GM23338 (cell line): ENCODE data around the gene NEK2.

Experiments
- ETS1 ChIP-seq: IDR thresholded peaks from 2 replicates; pipeline ENCODE4 v1.6.1; 2016; ENCODE audit warnings: antibody characterized with exemption
- EZH2 ChIP-seq: fragments of 200-600 bp; sonication (generic); IDR thresholded peaks from one replicate; pipeline ENCODE4 v1.8.0; 2017; ENCODE audit warnings: antibody characterized with exemption, mild to moderate bottlenecking, low read depth; ENCODE audit not compliant: unreplicated experiment
- EZH2phosphoT487 ChIP-seq: fragments of 200-600 bp; sonication (generic); IDR thresholded peaks from one replicate; pipeline ENCODE4 v1.8.1; 2018; ENCODE audit warnings: antibody characterized with exemption; ENCODE audit not compliant: unreplicated experiment
- NANOG ChIP-seq: IDR thresholded peaks from 2 replicates; pipeline ENCODE4 v1.6.1; 2016; ENCODE audit warnings: antibody characterized with exemption, borderline replicate concordance
- POLR2AphosphoS5 ChIP-seq: IDR thresholded peaks from 2 replicates; pipeline ENCODE4 v1.6.1; 2016; ENCODE audit warnings: antibody characterized with exemption, low read depth
- TF ChIP-seq, protein P1 (sequence below), 2 experiments: fragments of 200-600 bp in 1 of 2; sonication (generic) in 1 of 2; conservative IDR thresholded peaks; 2 replicates each; pipeline versions ENCODE4 v1.5.1 to v1.6.1; 2016 to 2017; ENCODE audit warnings: antibody characterized with exemption in 2 of 2, low read depth in 2 of 2, mild to moderate bottlenecking in 2 of 2, moderate library complexity in 1 of 2
- TF ChIP-seq, protein P2 (sequence below): IDR thresholded peaks from one replicate; pipeline ENCODE4 v1.6.1; 2018; ENCODE audit warnings: antibody characterized with exemption; ENCODE audit not compliant: unreplicated experiment

DNA sequence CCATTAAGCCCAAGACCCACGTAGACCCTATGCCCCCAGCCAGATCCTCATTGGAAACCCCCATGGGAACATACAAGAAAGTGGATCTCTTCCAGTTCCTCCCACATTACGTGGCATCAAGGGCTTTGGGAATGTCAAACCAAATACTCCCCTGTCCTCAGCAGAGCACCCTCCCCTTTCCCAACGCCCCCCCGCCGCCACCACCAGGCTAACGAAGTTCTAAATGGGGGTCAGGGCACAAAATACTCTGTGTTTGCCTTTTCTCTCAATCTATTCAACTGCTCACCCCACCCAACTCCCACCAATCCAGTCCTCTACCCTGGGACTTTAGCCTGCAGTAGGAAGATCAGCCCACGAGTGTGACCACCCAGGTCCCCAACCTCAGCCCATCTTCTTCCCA is 24.5 kb downstream of the NEK2 start:
- TF ChIP-seq, protein P1, sequence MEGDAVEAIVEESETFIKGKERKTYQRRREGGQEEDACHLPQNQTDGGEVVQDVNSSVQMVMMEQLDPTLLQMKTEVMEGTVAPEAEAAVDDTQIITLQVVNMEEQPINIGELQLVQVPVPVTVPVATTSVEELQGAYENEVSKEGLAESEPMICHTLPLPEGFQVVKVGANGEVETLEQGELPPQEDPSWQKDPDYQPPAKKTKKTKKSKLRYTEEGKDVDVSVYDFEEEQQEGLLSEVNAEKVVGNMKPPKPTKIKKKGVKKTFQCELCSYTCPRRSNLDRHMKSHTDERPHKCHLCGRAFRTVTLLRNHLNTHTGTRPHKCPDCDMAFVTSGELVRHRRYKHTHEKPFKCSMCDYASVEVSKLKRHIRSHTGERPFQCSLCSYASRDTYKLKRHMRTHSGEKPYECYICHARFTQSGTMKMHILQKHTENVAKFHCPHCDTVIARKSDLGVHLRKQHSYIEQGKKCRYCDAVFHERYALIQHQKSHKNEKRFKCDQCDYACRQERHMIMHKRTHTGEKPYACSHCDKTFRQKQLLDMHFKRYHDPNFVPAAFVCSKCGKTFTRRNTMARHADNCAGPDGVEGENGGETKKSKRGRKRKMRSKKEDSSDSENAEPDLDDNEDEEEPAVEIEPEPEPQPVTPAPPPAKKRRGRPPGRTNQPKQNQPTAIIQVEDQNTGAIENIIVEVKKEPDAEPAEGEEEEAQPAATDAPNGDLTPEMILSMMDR (conservative IDR thresholded peaks at IDR 0.05; ENCODE audit: low read depth in 2 of 2) = no peak
- TF ChIP-seq, protein P2, sequence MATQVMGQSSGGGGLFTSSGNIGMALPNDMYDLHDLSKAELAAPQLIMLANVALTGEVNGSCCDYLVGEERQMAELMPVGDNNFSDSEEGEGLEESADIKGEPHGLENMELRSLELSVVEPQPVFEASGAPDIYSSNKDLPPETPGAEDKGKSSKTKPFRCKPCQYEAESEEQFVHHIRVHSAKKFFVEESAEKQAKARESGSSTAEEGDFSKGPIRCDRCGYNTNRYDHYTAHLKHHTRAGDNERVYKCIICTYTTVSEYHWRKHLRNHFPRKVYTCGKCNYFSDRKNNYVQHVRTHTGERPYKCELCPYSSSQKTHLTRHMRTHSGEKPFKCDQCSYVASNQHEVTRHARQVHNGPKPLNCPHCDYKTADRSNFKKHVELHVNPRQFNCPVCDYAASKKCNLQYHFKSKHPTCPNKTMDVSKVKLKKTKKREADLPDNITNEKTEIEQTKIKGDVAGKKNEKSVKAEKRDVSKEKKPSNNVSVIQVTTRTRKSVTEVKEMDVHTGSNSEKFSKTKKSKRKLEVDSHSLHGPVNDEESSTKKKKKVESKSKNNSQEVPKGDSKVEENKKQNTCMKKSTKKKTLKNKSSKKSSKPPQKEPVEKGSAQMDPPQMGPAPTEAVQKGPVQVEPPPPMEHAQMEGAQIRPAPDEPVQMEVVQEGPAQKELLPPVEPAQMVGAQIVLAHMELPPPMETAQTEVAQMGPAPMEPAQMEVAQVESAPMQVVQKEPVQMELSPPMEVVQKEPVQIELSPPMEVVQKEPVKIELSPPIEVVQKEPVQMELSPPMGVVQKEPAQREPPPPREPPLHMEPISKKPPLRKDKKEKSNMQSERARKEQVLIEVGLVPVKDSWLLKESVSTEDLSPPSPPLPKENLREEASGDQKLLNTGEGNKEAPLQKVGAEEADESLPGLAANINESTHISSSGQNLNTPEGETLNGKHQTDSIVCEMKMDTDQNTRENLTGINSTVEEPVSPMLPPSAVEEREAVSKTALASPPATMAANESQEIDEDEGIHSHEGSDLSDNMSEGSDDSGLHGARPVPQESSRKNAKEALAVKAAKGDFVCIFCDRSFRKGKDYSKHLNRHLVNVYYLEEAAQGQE = no peak
- TF ChIP-seq NANOG (no peak), ETS1 (no peak), EZH2phosphoT487 (no peak), EZH2 (no peak), POLR2AphosphoS5 (no peak)
